ENCODE measurements around the gene DRD4.

Gene DRD4

GRCh38 chr11:655036-655726 is 18.1 kb downstream of the DRD4 start:
- no peak for DNase-seq (ENCODE audit: low read depth in 2 of 2)
- no peak overlapping the region for H3K4me3 ChIP-seq (replicated peaks in 1 of 2; ENCODE audit: low read depth in 2 of 2, low read length in 2 of 2)
- no peak for TF ChIP-seq CTCF (IDR thresholded peaks at IDR 0.05; ENCODE audit: low read depth, low read length)

- no peak for TF ChIP-seq CTCF (IDR thresholded peaks at IDR 0.05; ENCODE audit: low read depth, low read length)
- DNase-seq (ENCODE audit: low read depth in 2 of 2): no peak
- H3K4me3 ChIP-seq (replicated peaks in 1 of 2; ENCODE audit: low read depth in 2 of 2, low read length in 2 of 2): no peak overlapping the region
Measured at GRCh38 chr11:656426-656825, 19.4 kb downstream of the DRD4 start.

GRCh38 chr11:656866-657265 is 19.8 kb downstream of the DRD4 start:
- no peak for TF ChIP-seq CTCF (IDR thresholded peaks at IDR 0.05; ENCODE audit: low read depth, low read length)
- H3K4me3 ChIP-seq (replicated peaks in 1 of 2; ENCODE audit: low read depth in 2 of 2, low read length in 2 of 2): no peak overlapping the region
- DNase-seq (ENCODE audit: low read depth in 2 of 2): no peak

- no peak overlapping the region for H3K4me3 ChIP-seq (replicated peaks in 1 of 2; ENCODE audit: low read depth in 2 of 2, low read length in 2 of 2)
- no peak for TF ChIP-seq CTCF (IDR thresholded peaks at IDR 0.05; ENCODE audit: low read depth, low read length)
- DNase-seq (ENCODE audit: low read depth in 2 of 2): no peak
Measured at GRCh38 chr11:657691-658126, 20.6 kb downstream of the DRD4 start.

- no peak overlapping the region for H3K4me3 ChIP-seq (replicated peaks in 1 of 2; ENCODE audit: low read depth in 2 of 2, low read length in 2 of 2)
- TF ChIP-seq CTCF (IDR thresholded peaks at IDR 0.05; ENCODE audit: low read depth, low read length): no peak
- no peak for DNase-seq (ENCODE audit: low read depth in 2 of 2)
Measured at GRCh38 chr11:659532-660085, 22.5 kb downstream of the DRD4 start.

- no peak for TF ChIP-seq CTCF (IDR thresholded peaks at IDR 0.05; ENCODE audit: low read depth, low read length)
- no peak for DNase-seq (ENCODE audit: low read depth in 2 of 2)
- H3K4me3 ChIP-seq (replicated peaks in 1 of 2; ENCODE audit: low read depth in 2 of 2, low read length in 2 of 2): no peak overlapping the region
Measured at GRCh38 chr11:660281-660680, 23.2 kb downstream of the DRD4 start.
